PFSK-1 (cell line): Measurements from ENCODE around the gene ADORA2B.

Experiments
- FOXP2 ChIP-seq: optimal IDR thresholded peaks from 2 replicates; pipeline ENCODE3; 2011; ENCODE audit warnings: borderline replicate concordance, control low read depth, inconsistent platforms; ENCODE audit not compliant: insufficient read depth; ENCODE audit errors: extremely low read length, extremely low read depth
- POLR2AphosphoS5 ChIP-seq: IDR thresholded peaks from 2 replicates; pipeline ENCODE4 v1.6.1; 2012; ENCODE audit warnings: low read depth, mild to moderate bottlenecking, control low read depth, low read length, moderate library complexity
- REST ChIP-seq, 2 experiments: IDR thresholded peaks; 2 replicates each; pipeline versions ENCODE4 v1.6.1 to v1.8.0; 2011 to 2012; ENCODE audit warnings: low read depth in 2 of 2, low read length in 2 of 2, control low read depth in 1 of 2, inconsistent platforms in 1 of 2, mild to moderate bottlenecking in 1 of 2, moderate library complexity in 1 of 2; ENCODE audit not compliant: insufficient read depth in 1 of 2
- SIN3A ChIP-seq: IDR thresholded peaks from 2 replicates; pipeline ENCODE4 v1.6.1; 2012; ENCODE audit warnings: mild to moderate bottlenecking, low read length, moderate library complexity, borderline replicate concordance; ENCODE audit not compliant: insufficient read depth
- TAF1 ChIP-seq: IDR thresholded peaks from 2 replicates; pipeline ENCODE4 v1.6.1; 2012; ENCODE audit warnings: low read length, control low read depth, borderline replicate concordance; ENCODE audit not compliant: insufficient read depth

GRCh38 chr17:15966879-15967248 is 21.9 kb downstream of the ADORA2B start:
- TF ChIP-seq POLR2AphosphoS5: no peak
- TF ChIP-seq SIN3A: no peak
- TF ChIP-seq TAF1: no peak
- no peak for TF ChIP-seq REST (IDR thresholded peaks at IDR 0.05; ENCODE audit: insufficient read depth in 1 of 2, low read depth in 2 of 2, low read length in 2 of 2)
- peak; percentile 21 for TF ChIP-seq FOXP2
